H1 (cell line): ENCODE measurements around the gene HS6ST3. TPM values are rescaled to one million over a fixed set of nuclear protein-coding genes. Genes with fewer than 3 reads are reported as not detected.

ENCODE experiments used
- CTCF ChIA-PET: fragments of 300-600 bp; sonication (Branson Sonifier 250); formaldehyde crosslinking; loops from one replicate; lab custom pipeline; 2021; ENCODE audit not compliant: partially characterized antibody; lab: Charles Lee
- POLR2A ChIA-PET: fragments of 300-600 bp; sonication (Branson Sonifier 250); formaldehyde crosslinking; loops from one replicate; lab custom pipeline; 2021; ENCODE audit warnings: inconsistent platforms; ENCODE audit not compliant: partially characterized antibody; lab: Charles Lee
- DNase-seq, 2 experiments: peaks; one replicate each; pipeline versions ENCODE4 v3.0.0 to v3.0.0-alpha.2; 2010 to 2022; ENCODE audit warnings: low spot score in 2 of 2, low read depth in 1 of 2, mixed read lengths in 1 of 2
- FAIRE-seq: peaks from 2 replicates; lab custom pipeline; 2011; peaks lifted over from hg19 to GRCh38; lab: Jason Lieb, UNC
- H2AFZ ChIP-seq: 2 replicates; pipeline ENCODE4 v1.8.1; 2012; ENCODE audit warnings: low read length, inconsistent platforms
- H2AK5ac ChIP-seq: 2 replicates; pipeline ENCODE4 v1.6.1; 2013; ENCODE audit warnings: low read depth, low read length
- H2BK120ac ChIP-seq: replicated peaks from 2 replicates; pipeline ENCODE3; 2013; ENCODE audit warnings: low read depth, low read length, inconsistent platforms
- H2BK12ac ChIP-seq: 2 replicates; pipeline ENCODE4 v1.6.1; 2013; ENCODE audit warnings: low read depth, low read length
- H2BK15ac ChIP-seq: 2 replicates; pipeline ENCODE4 v1.6.1; 2013; ENCODE audit warnings: low read length
- H2BK20ac ChIP-seq: 2 replicates; pipeline ENCODE4 v1.6.1; 2013; ENCODE audit warnings: low read length
- H2BK5ac ChIP-seq: 2 replicates; pipeline ENCODE4 v1.6.1; 2013; ENCODE audit warnings: low read depth, low read length
- H3K14ac ChIP-seq: 2 replicates; pipeline ENCODE4 v1.6.1; 2013; ENCODE audit warnings: inconsistent platforms; ENCODE audit not compliant: insufficient read length
- H3K18ac ChIP-seq: 2 replicates; pipeline ENCODE4 v1.6.1; 2013; ENCODE audit warnings: low read length; ENCODE audit errors: extremely low read depth
- H3K23ac ChIP-seq: 2 replicates; pipeline ENCODE4 v1.6.1; 2013; ENCODE audit warnings: inconsistent platforms; ENCODE audit not compliant: insufficient read length
- H3K23me2 ChIP-seq: 2 replicates; pipeline ENCODE4 v1.6.1; 2013; ENCODE audit warnings: low read depth, low read length
- H3K27ac ChIP-seq: 2 replicates; pipeline ENCODE4 v1.6.1; 2011; ENCODE audit warnings: low read depth, low read length, inconsistent platforms
- H3K27me3 ChIP-seq, 4 experiments: replicated peaks in 1 of 4; 1 replicate in 1 of 4; 2 replicates in 3 of 4; pipeline versions ENCODE4 v1.6.1 to v1.8.1; 2011 to 2013; ENCODE audit warnings: low read length in 3 of 4, mild to moderate bottlenecking in 3 of 4, inconsistent platforms in 2 of 4, mixed read lengths in 2 of 4, moderate library complexity in 1 of 4; ENCODE audit not compliant: control insufficient read depth in 3 of 4, insufficient read depth in 3 of 4; ENCODE audit errors: extremely low read depth in 1 of 4
- H3K36me3 ChIP-seq, 4 experiments: 2 replicates each; pipeline versions ENCODE4 v1.6.1 to v1.8.1; 2011 to 2013; ENCODE audit warnings: mild to moderate bottlenecking in 4 of 4, low read length in 3 of 4, moderate library complexity in 2 of 4, control low read depth in 1 of 4, inconsistent platforms in 1 of 4; ENCODE audit not compliant: insufficient read depth in 4 of 4, control insufficient read depth in 2 of 4
- H3K4ac ChIP-seq: replicated peaks from 2 replicates; pipeline ENCODE3; 2013; ENCODE audit warnings: low read length, low read depth, mixed read lengths, inconsistent platforms; ENCODE audit not compliant: insufficient read length
- H3K4me1 ChIP-seq, 4 experiments: replicated peaks in 1 of 4; 1 replicate in 1 of 4; 2 replicates in 3 of 4; pipeline versions ENCODE4 v1.6.1 to v1.8.1; 2011 to 2013; ENCODE audit warnings: low read length in 3 of 4, inconsistent platforms in 2 of 4, mixed read lengths in 1 of 4; ENCODE audit not compliant: insufficient read depth in 4 of 4, control insufficient read depth in 3 of 4
- H3K4me2 ChIP-seq, 2 experiments: 2 replicates each; pipeline versions ENCODE4 v1.6.1 to v1.8.1; 2011 to 2013; ENCODE audit warnings: low read depth in 2 of 2, low read length in 2 of 2, control low read depth in 1 of 2, inconsistent platforms in 1 of 2, mild to moderate bottlenecking in 1 of 2; ENCODE audit not compliant: insufficient read depth in 1 of 2
- H3K4me3 ChIP-seq, 4 experiments: fragments of 200-600, 300-600 bp in 1 of 4; sonication (generic), shearing (Covaris generic), sonication (Bioruptor Twin) in 1 of 4; 2 replicates each; pipeline versions ENCODE4 v1.5.1 to v1.8.1; 2011 to 2016; ENCODE audit warnings: low read length in 4 of 4, low read depth in 3 of 4, control low read depth in 2 of 4, inconsistent platforms in 2 of 4, mild to moderate bottlenecking in 2 of 4, mixed read lengths in 1 of 4, moderate library complexity in 1 of 4; ENCODE audit not compliant: insufficient read depth in 2 of 4; ENCODE audit errors: extremely low read depth in 1 of 4
- H3K56ac ChIP-seq: replicated peaks from 2 replicates; pipeline ENCODE3; 2013; ENCODE audit warnings: low read depth, mild to moderate bottlenecking, mixed read lengths, low read length, inconsistent platforms; ENCODE audit not compliant: insufficient read length
- H3K79me1 ChIP-seq: 2 replicates; pipeline ENCODE4 v1.6.1; 2013; ENCODE audit warnings: low read depth, low read length, control low read depth
- H3K79me2 ChIP-seq, 2 experiments: 2 replicates each; pipeline versions ENCODE4 v1.6.1 to v1.8.1; 2012 to 2013; ENCODE audit warnings: low read length in 2 of 2, mild to moderate bottlenecking in 2 of 2, inconsistent platforms in 1 of 2; ENCODE audit not compliant: insufficient read depth in 2 of 2, control insufficient read depth in 1 of 2
- H3K9ac ChIP-seq, 4 experiments: replicated peaks in 1 of 4; 1 replicate in 1 of 4; 2 replicates in 3 of 4; pipeline versions ENCODE4 v1.6.1 to v1.8.1; 2011 to 2013; ENCODE audit warnings: low read depth in 3 of 4, low read length in 3 of 4, control low read depth in 2 of 4, mild to moderate bottlenecking in 2 of 4, moderate library complexity in 2 of 4, inconsistent platforms in 1 of 4; ENCODE audit errors: extremely low read depth in 1 of 4
- H3K9me3 ChIP-seq, 2 experiments: 2 replicates each; pipeline versions ENCODE4 v1.6.1 to v1.8.1; 2012 to 2013; ENCODE audit warnings: mild to moderate bottlenecking in 2 of 2, moderate library complexity in 2 of 2, control low read depth in 1 of 2, inconsistent platforms in 1 of 2, low read depth in 1 of 2, low read length in 1 of 2, mixed read lengths in 1 of 2; ENCODE audit not compliant: insufficient read depth in 2 of 2
- H4K20me1 ChIP-seq, 2 experiments: replicated peaks in 1 of 2; 2 replicates each; pipeline versions ENCODE3 to v1.8.1; 2011 to 2013; ENCODE audit warnings: inconsistent platforms in 2 of 2, low read length in 2 of 2, mild to moderate bottlenecking in 1 of 2; ENCODE audit not compliant: insufficient read depth in 2 of 2, control insufficient read depth in 1 of 2
- H4K5ac ChIP-seq: 2 replicates; pipeline ENCODE4 v1.6.1; 2013; ENCODE audit warnings: low read length, low read depth, mixed read lengths, inconsistent platforms; ENCODE audit not compliant: insufficient read length
- H4K8ac ChIP-seq: 2 replicates; pipeline ENCODE4 v1.8.0; 2013; ENCODE audit warnings: mild to moderate bottlenecking, moderate library complexity, low read length, inconsistent platforms; ENCODE audit not compliant: insufficient read depth; ENCODE audit errors: extremely low read depth
- H4K91ac ChIP-seq: replicated peaks from 2 replicates; pipeline ENCODE3; 2013; ENCODE audit warnings: low read length, mixed read lengths, inconsistent platforms; ENCODE audit not compliant: insufficient read length
- ATF3 ChIP-seq: IDR thresholded peaks from 2 replicates; pipeline ENCODE4 v1.6.1; 2011; ENCODE audit warnings: low read depth, mild to moderate bottlenecking, low read length; ENCODE audit not compliant: insufficient read depth
- CHD1 ChIP-seq: IDR thresholded peaks from 2 replicates; pipeline ENCODE4 v1.6.1; 2012; ENCODE audit warnings: low read depth, low read length, improper control_type of control experiment
- RAD21 ChIP-seq, 2 experiments: IDR thresholded peaks in 1 of 2; conservative IDR thresholded peaks in 1 of 2; 2 replicates each; pipeline ENCODE4 v1.6.1; 2011; ENCODE audit warnings: low read depth in 2 of 2, low read length in 2 of 2, improper control_type of control experiment in 1 of 2, inconsistent platforms in 1 of 2, mild to moderate bottlenecking in 1 of 2, moderate library complexity in 1 of 2
- SP1 ChIP-seq: IDR thresholded peaks from 2 replicates; pipeline ENCODE4 v1.6.1; 2011; ENCODE audit warnings: low read depth, low read length
- WGBS, 2 experiments: shearing (Covaris generic) in 1 of 2; methylation state at CpG; one replicate each; pipeline versions ENCODE4 v1.1.6 to v1.1.7; 2013 to 2015; ENCODE audit warnings: low lambda C conversion rate in 2 of 2, mixed read lengths in 2 of 2, inconsistent platforms in 1 of 2, low coverage in 1 of 2, missing lambda C conversion rate in 1 of 2; ENCODE audit not compliant: insufficient replicate concordance in 2 of 2, insufficient coverage in 1 of 2, insufficient read length in 1 of 2; ENCODE audit errors: extremely low coverage in 1 of 2, missing lambda C conversion rate in 1 of 2; 5-methylcytosine and 5-hydroxymethylcytosine counted together
- polyA plus RNA-seq, 7 experiments: library from polyadenylated mRNA; depleted of rRNA in 3 of 7; stranded (reverse) in 5 of 7; unstranded in 2 of 7; fragments of >200 nt in 5 of 7; fragments of 200-250 nt in 2 of 7; gene quantifications; 1 replicate in 5 of 7; 2 replicates in 1 of 7; 4 replicates in 1 of 7; pipeline versions ENCODE4 v1.2.1 to v1.2.3, GENCODE V29; 2011 to 2013; ENCODE audit warnings: missing spikeins in 2 of 7, mixed read lengths in 2 of 7
- total RNA-seq: library from RNA; stranded (reverse); fragmentation: NEBNext Ultra II Directional; extraction: Animal tissue kit (Norgen Biotek cat#: 25700); gene quantifications from 2 replicates; pipeline ENCODE4 v1.2.1, GENCODE V29; 2021

Gene HS6ST3
- total and polyA plus RNA-seq, 2 of the 8 experiments (the other 6 are each of a cell fraction or from before 2014, with no cell fraction given): 0.45 to 1.2 TPM

DNA sequence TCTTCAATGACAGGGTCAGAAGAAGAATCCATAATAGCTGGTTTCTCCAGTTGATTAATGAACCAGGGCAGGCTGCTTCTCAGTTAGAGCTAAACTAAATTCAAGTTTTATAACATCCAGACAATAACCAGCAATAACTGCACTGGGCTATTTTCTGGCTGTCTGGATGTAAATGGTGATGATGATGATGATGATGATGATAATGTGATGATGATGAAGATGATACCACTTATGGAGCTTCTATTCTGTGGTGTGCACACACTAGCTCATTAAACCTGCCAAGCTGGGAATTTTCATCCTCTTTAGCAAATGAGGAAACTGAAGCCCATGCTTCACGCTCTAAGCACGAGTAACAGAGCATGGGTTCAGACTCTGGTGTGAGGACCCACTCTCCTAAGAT, 772.2 kb downstream of the HS6ST3 start:
- DNase-seq (no peak), FAIRE-seq (no peak)
- Histone ChIP-seq H4K20me1 (no peaks in the 10 kb centered on the region), H2BK20ac (no peak overlapping the region), H4K5ac (no peak overlapping the region), H3K9me3 (no peaks in the 10 kb centered on the region), H2BK12ac (no peak overlapping the region), H3K27ac (no peak overlapping the region), H3K4ac (no peak overlapping the region), H3K9ac (no peak overlapping the region), H3K14ac (no peak overlapping the region), H2AK5ac (no peak overlapping the region), H2BK120ac (no peak overlapping the region), H3K56ac (no peak overlapping the region), H4K91ac (no peak overlapping the region), H2AFZ (no peak overlapping the region), H2BK15ac (no peak overlapping the region), H3K4me3 (no peak overlapping the region), H3K18ac (no peak overlapping the region), H3K23me2 (no peaks in the 10 kb centered on the region), H3K4me2 (no peak overlapping the region), H3K79me1 (no peaks in the 10 kb centered on the region), H3K79me2 (no peaks in the 10 kb centered on the region), H3K4me1 (no peaks in the 10 kb centered on the region), H4K8ac (no peak overlapping the region), H2BK5ac (no peak overlapping the region), H3K27me3 (no peaks in the 10 kb centered on the region), H3K23ac (no peak overlapping the region), H3K36me3 (no peaks in the 10 kb centered on the region)
- WGBS, 2 experiments: 100% methylated on average over 2 of the region's 2 CpGs; no CpG with 5 or more reads in 1 of the 2 experiments
- POLR2A ChIA-PET: no interaction called here
- CTCF ChIA-PET: interaction anchor here (1.2 kb wide), 1 partner anchor 40 kb away, joined by 5 read pairs; no protein-coding TSS in a partner anchor
- TF ChIP-seq CHD1 (no peak), SP1 (no peak), ATF3 (no peak), RAD21 (IDR thresholded peaks at IDR 0.05 in 1 of 2, conservative IDR thresholded peaks at IDR 0.05 in 1 of 2; ENCODE audit: low read depth in 2 of 2, low read length in 2 of 2) (no peak)
